Activated T-helper 1 cell treated with anti-CD3 and anti-CD28 coated beads, Interleukin-12 subunit alpha, Interleukin-12 subunit beta, Interleukin-2, Interleukin-4 antibody, amounts not matched to agents 30 ng/mL and 10 ng/mL and 1 ng/mL, durations not matched to agents 14 hours and 24 hours and 36 hours (primary cell): ENCODE data around the gene F13B. TPM values are rescaled to one million over a fixed set of nuclear protein-coding genes. Genes with fewer than 3 reads are reported as not detected.
"Not testable (repeated sequence)": the region's sequence is repeated elsewhere in the genome, so short reads cannot be mapped to it uniquely, and the experiment has no call there.

Experiments used
- DNase-seq: peaks from one replicate; pipeline ENCODE4 v3.0.0; 2021; ENCODE audit warnings: low spot score
- H3K27ac Mint-ChIP-seq: one replicate; pipeline ENCODE4 v1.8.0; 2021; ENCODE audit warnings: mild to moderate bottlenecking, mixed read lengths
- H3K27me3 Mint-ChIP-seq: one replicate; pipeline ENCODE4 v1.8.0; 2022; ENCODE audit warnings: mild to moderate bottlenecking, moderate library complexity, mixed read lengths; ENCODE audit not compliant: insufficient read depth
- H3K36me3 Mint-ChIP-seq: one replicate; pipeline ENCODE4 v1.8.0; 2021; ENCODE audit warnings: low read depth, mixed read lengths
- H3K4me1 Mint-ChIP-seq: one replicate; pipeline ENCODE4 v1.8.0; 2021; ENCODE audit warnings: low read depth, mixed read lengths
- H3K4me3 Mint-ChIP-seq: one replicate; pipeline ENCODE4 v1.8.0; 2021; ENCODE audit warnings: mild to moderate bottlenecking, moderate library complexity, mixed read lengths
- H3K9me3 Mint-ChIP-seq: one replicate; pipeline ENCODE4 v1.8.0; 2021; ENCODE audit warnings: mixed read lengths
- intact Hi-C: fragments of 100-400 bp; cut with micrococcal nuclease; formaldehyde crosslinking; loops from one replicate; pipeline ENCODE4 v1.15.1; 2024
- total RNA-seq: library from RNA; stranded (reverse); gene quantifications from 2 replicates; pipeline ENCODE4 v1.2.3, GENCODE V29; 2022

Gene F13B
- not detected in 2 replicates for total RNA-seq

- Mint-ChIP-seq H3K4me3 (no peak within 1 kb of the TSS), H3K9me3 (no peaks in the 10 kb centered on the region), H3K27me3 (peaks cover 5% of the 10 kb centered on the region), H3K4me1 (no peaks in the 10 kb centered on the region), H3K36me3 (no peaks in the 10 kb centered on the region), H3K27ac (no peak within 1 kb of the TSS)
- DNase-seq = no peak
- intact Hi-C loops = no loop called here
These were observed at the start of gene F13B for GRCh38 chr1:197066719-197067456. F13B (minus strand) TSS chr1:197067260; CDS start chr1:197067223, 37 bp downstream.

- no peaks in the 10 kb centered on the region for H3K27me3 Mint-ChIP-seq
- H3K9me3 Mint-ChIP-seq = no peaks in the 10 kb centered on the region
- H3K4me1 Mint-ChIP-seq = peaks cover 5% of the 10 kb centered on the region
- no peak overlapping the region for H3K4me3 Mint-ChIP-seq
- H3K27ac Mint-ChIP-seq = no peak overlapping the region
- intact Hi-C loops = no loop called here
- DNase-seq = no peak
- peaks cover 48% of the 10 kb centered on the region for H3K36me3 Mint-ChIP-seq
These were observed 49.1 kb upstream of the F13B start for GRCh38 chr1:197116156-197116555.

- Mint-ChIP-seq H3K27ac (no peak overlapping the region), H3K4me1 (peaks cover 22% of the 10 kb centered on the region), H3K9me3 (peaks cover 6% of the 10 kb centered on the region), H3K27me3 (no peaks in the 10 kb centered on the region), H3K36me3 (peaks cover 56% of the 10 kb centered on the region), H3K4me3 (no peak overlapping the region)
- intact Hi-C loops = no loop called here
- DNase-seq = no peak
These were observed 39.8 kb upstream of the F13B start for GRCh38 chr1:197106869-197107268.

GRCh38 chr1:197103300-197103699 lies 36.2 kb upstream of the F13B start:
- Mint-ChIP-seq H3K4me3 (no peak overlapping the region), H3K27ac (no peak overlapping the region), H3K4me1 (peaks cover 29% of the 10 kb centered on the region), H3K27me3 (no peaks in the 10 kb centered on the region), H3K36me3 (peaks cover 42% of the 10 kb centered on the region), H3K9me3 (no peaks in the 10 kb centered on the region)
- intact Hi-C loops = loop anchor here (2.0 kb wide), 1 partner anchor 14 kb away; no protein-coding TSS in a partner anchor
- no peak for DNase-seq

GRCh38 chr1:197101978-197102377 lies 34.9 kb upstream of the F13B start:
- Mint-ChIP-seq H3K27me3 (no peaks in the 10 kb centered on the region), H3K36me3 (peaks cover 37% of the 10 kb centered on the region), H3K27ac (no peak overlapping the region), H3K4me1 (peaks cover 29% of the 10 kb centered on the region), H3K4me3 (no peak overlapping the region), H3K9me3 (no peaks in the 10 kb centered on the region)
- DNase-seq = no peak
- intact Hi-C loops = loop anchor here (1.0 to 2.0 kb wide), 2 partner anchors 10 to 13 kb away; no protein-coding TSS in a partner anchor

- intact Hi-C loops = loop anchor here (1.0 kb wide), 1 partner anchor 8 kb away; no protein-coding TSS in a partner anchor
- H3K27ac Mint-ChIP-seq = no peak overlapping the region
- no peak for DNase-seq
- H3K36me3 Mint-ChIP-seq = peaks cover 37% of the 10 kb centered on the region
- H3K4me3 Mint-ChIP-seq = peak overlapping the region; percentile 38
- H3K27me3 Mint-ChIP-seq = no peaks in the 10 kb centered on the region
- no peaks in the 10 kb centered on the region for H3K9me3 Mint-ChIP-seq
- peaks cover 30% of the 10 kb centered on the region for H3K4me1 Mint-ChIP-seq
These were observed 33.6 kb upstream of the F13B start for GRCh38 chr1:197100677-197101076.

GRCh38 chr1:197099444-197099843 lies 32.4 kb upstream of the F13B start:
- Mint-ChIP-seq H3K27ac (no peak overlapping the region), H3K4me1 (peaks cover 30% of the 10 kb centered on the region), H3K4me3 (no peak overlapping the region), H3K36me3 (peaks cover 38% of the 10 kb centered on the region), H3K27me3 (no peaks in the 10 kb centered on the region), H3K9me3 (no peaks in the 10 kb centered on the region)
- intact Hi-C loops = no loop called here
- no peak for DNase-seq

- H3K4me3 Mint-ChIP-seq, H3K9me3 Mint-ChIP-seq, intact Hi-C loops, H3K27me3 Mint-ChIP-seq, DNase-seq, H3K27ac Mint-ChIP-seq: not testable (repeated sequence)
- H3K4me1 Mint-ChIP-seq = peaks cover 32% of the 10 kb centered on the region
- peaks cover 46% of the 10 kb centered on the region for H3K36me3 Mint-ChIP-seq
These were observed 29.9 kb upstream of the F13B start for GRCh38 chr1:197096971-197097370.

GRCh38 chr1:197096137-197096536 lies 29.1 kb upstream of the F13B start:
- Mint-ChIP-seq H3K27ac (no peak overlapping the region), H3K4me1 (peaks cover 23% of the 10 kb centered on the region), H3K9me3 (no peaks in the 10 kb centered on the region), H3K36me3 (peaks cover 46% of the 10 kb centered on the region), H3K27me3 (no peaks in the 10 kb centered on the region), H3K4me3 (no peak overlapping the region)
- no peak for DNase-seq
- intact Hi-C loops = no loop called here

- H3K4me3 Mint-ChIP-seq = no peak overlapping the region
- H3K27me3 Mint-ChIP-seq = no peaks in the 10 kb centered on the region
- no peak for DNase-seq
- peaks cover 15% of the 10 kb centered on the region for H3K4me1 Mint-ChIP-seq
- H3K27ac Mint-ChIP-seq = no peak overlapping the region
- H3K9me3 Mint-ChIP-seq = no peaks in the 10 kb centered on the region
- H3K36me3 Mint-ChIP-seq = peaks cover 53% of the 10 kb centered on the region
- intact Hi-C loops = loop anchor here (5.0 kb wide), 1 partner anchor 39 kb away; no protein-coding TSS in a partner anchor
These were observed 26.3 kb upstream of the F13B start for GRCh38 chr1:197093226-197093885.

GRCh38 chr1:197092491-197093023 lies 25.5 kb upstream of the F13B start:
- H3K27ac Mint-ChIP-seq = no peak overlapping the region
- intact Hi-C loops = loop anchor here (1.0 to 5.0 kb wide), 2 partner anchors 9 to 40 kb away; no protein-coding TSS in a partner anchor
- no peaks in the 10 kb centered on the region for H3K27me3 Mint-ChIP-seq
- H3K4me1 Mint-ChIP-seq = peaks cover 15% of the 10 kb centered on the region
- H3K4me3 Mint-ChIP-seq = no peak overlapping the region
- no peak for DNase-seq
- H3K36me3 Mint-ChIP-seq = peaks cover 58% of the 10 kb centered on the region
- no peaks in the 10 kb centered on the region for H3K9me3 Mint-ChIP-seq

GRCh38 chr1:197083474-197083873 lies 16.4 kb upstream of the F13B start:
- peaks cover 60% of the 10 kb centered on the region for H3K36me3 Mint-ChIP-seq
- no peaks in the 10 kb centered on the region for H3K4me1 Mint-ChIP-seq
- no peaks in the 10 kb centered on the region for H3K27me3 Mint-ChIP-seq
- intact Hi-C loops = no loop called here
- H3K9me3 Mint-ChIP-seq = peaks cover 26% of the 10 kb centered on the region
- H3K27ac Mint-ChIP-seq = no peak overlapping the region
- no peak for DNase-seq
- H3K4me3 Mint-ChIP-seq = no peak overlapping the region
